GM18909 (cell line): ENCODE results near the gene AKAP8.
A peak's percentile ranks its signal among the peaks of the same experiment; 100 is the strongest.
"Not testable (repeated sequence)": the region's sequence is repeated elsewhere in the genome, so short reads cannot be mapped to it uniquely, and the experiment has no call there.

Source experiments
- ATAC-seq: cut with Tn5 transposase; IDR thresholded peaks from one replicate; pipeline ENCODE4 v1.9.1; 2021; ENCODE audit warnings: mild to moderate bottlenecking; ENCODE audit not compliant: unreplicated experiment, poor library complexity

Gene AKAP8

GRCh38 chr19:15404780-15405211 is 25.2 kb upstream of the AKAP8 start:
- ATAC-seq: no peak

- ATAC-seq: no peak
Measured at GRCh38 chr19:15404097-15404779, 24.7 kb upstream of the AKAP8 start.

DNA sequence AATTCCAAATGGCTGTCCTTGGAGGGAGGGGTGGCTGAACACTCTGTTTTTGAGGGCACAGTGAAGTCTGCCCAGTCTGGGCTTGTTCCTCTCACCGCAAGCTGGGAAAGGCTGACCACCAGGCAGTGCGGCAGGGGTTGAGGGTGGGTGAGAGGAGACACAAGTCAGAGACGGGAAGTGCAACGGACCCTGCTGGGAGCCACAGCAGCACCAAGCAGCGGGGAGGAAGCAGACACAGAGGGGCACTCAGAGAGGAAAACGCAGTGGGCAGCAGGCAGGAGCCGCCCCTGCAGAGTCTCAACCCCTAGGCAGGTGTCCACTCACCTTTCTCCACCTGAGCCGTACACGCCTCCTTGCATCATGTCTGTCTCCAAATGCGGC is 23.6 kb upstream of the AKAP8 start:
- ATAC-seq: no peak

DNA sequence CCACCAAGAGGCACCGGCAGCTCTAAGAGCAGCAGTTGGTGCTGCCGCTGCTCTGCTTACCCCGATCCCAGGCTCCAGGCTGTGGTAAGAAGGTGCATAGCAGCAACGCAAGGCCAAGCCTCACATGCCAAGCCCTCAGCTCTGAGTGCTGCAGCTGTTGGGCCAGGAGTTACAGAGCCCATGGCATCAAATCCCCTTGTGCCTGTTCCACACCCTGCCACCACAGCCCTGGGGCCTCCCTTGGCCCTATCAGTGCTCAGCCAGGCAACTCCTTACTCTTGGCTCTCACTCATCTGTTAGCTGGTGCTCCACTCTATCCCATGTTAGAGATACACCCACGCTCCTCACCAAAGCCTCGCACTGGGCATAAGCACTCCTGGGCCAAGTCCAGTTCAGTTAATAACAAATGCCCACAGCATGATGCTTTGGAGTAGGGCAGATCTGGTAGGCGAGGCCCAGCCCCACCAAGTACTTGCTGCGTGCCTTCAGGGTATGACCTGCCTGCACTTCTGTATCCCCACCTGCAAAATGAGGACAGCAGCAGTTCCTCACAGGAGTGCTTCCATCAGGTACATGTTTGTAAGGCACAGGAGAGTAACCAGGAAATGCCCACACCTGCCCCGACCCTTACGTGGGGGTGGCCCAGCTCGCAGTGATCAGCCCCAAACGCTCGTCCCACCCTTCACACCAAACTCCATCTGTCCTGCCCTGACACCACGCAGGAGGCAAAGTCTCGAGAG is 23.0 kb upstream of the AKAP8 start:
- ATAC-seq: no peak

- no peak for ATAC-seq
Measured at GRCh38 chr19:15401397-15401710, 21.8 kb upstream of the AKAP8 start.

- no peak for ATAC-seq
Measured at GRCh38 chr19:15400521-15401396, 21.2 kb upstream of the AKAP8 start.

DNA sequence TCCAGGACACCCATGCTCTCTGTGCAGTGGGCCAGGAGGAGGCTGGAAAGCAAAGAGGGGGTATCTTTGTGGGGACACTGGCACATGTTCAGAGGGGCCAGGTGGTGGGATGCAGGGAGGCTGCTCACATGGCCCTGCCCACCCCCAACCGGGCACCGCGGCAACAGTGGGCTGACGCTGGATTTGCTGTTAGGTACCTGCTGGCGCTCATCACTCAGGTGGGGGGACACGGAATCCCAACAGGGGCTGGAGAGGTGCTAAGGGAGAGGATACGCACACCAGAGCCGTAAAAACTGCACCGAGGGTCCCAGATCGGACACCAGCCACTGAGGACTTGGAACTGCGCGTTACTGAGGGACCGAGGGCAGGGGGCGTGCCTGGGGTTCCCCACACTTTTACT is 20.0 kb upstream of the AKAP8 start:
- ATAC-seq: no peak

GRCh38 chr19:15399234-15399515 is 19.6 kb upstream of the AKAP8 start:
- ATAC-seq: no peak

- no peak for ATAC-seq
Measured at GRCh38 chr19:15398501-15399233, 19.1 kb upstream of the AKAP8 start.

DNA sequence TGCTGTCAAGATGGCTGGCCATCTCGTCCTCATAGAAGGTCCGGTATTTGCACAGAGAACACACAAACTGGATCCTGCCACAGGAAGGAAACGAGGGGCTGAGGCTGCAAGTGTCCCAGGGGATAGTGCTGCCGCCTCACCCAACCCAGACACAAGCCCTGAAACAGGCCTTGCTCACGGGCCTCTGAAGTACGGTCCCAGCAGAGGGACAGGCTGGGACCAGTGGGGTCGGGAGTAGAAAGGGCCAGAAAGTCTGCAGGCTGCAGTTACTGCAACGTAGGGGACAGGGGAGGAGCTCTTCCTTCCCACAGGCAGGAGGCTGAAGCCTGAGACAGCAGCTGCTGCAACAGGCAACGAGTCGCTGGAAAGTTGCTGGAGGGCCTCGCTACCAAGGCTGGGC is 18.2 kb upstream of the AKAP8 start:
- no peak for ATAC-seq

DNA sequence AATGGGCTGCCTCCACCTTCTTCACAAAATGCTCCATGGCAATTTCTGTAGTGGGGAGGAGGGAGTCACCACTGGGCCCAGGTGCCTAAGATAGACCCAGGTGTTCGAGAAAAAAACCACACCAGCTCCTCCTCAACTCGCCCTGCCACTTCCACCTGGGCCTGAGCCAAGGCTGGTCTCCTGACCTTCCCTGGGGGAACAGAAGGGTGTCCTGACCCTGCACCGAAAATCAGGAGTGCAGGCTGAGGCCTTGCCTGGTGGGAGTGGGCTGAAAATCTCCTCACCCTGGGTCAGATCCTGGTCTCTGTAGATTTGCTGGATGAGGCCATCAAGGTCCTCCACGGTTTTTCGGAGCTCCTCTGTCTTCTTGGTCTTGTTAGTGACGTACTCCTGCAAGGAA is 17.6 kb upstream of the AKAP8 start:
- ATAC-seq: no peak

DNA sequence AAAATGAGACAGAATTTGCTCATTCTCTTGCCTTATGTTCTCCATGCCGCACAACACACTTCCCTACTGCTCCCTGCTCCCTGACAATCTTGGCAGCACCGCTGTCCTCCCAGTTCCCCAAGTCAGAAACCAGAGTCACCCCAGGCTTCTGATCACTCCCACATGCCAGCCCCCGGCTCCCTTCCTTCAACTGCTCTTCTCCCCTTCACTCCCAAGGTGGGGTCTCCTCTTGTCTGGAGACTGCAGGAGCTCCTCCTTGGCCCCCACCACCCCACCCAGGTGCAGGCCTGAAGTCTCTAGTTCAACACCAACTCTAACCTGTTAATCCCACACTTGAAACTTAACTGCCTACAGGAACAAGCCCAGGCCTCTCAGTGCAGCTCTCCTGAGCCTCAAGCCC is 16.8 kb upstream of the AKAP8 start:
- no peak for ATAC-seq

GRCh38 chr19:15395251-15395650 is 15.7 kb upstream of the AKAP8 start:
- ATAC-seq: not testable (repeated sequence)

GRCh38 chr19:15394426-15394825 is 14.8 kb upstream of the AKAP8 start:
- no peak for ATAC-seq

DNA sequence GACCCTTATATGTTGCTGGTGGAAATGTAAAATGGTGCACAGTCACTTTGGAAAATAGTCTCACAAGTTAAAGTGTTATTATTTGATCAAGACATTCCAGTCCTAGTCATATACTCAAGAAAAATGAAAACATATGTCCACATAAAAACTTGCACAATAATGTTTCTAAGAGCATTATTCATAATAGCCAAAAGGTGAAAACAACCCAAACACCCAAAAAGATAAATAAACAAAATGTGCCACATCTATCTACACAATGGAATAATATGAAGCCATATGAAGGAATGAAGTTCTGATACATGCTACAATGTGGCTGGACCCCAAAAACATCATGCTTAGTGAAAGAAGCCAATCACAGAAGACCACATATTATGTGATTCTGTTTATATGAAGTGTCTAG is 14.4 kb upstream of the AKAP8 start:
- no peak for ATAC-seq

DNA sequence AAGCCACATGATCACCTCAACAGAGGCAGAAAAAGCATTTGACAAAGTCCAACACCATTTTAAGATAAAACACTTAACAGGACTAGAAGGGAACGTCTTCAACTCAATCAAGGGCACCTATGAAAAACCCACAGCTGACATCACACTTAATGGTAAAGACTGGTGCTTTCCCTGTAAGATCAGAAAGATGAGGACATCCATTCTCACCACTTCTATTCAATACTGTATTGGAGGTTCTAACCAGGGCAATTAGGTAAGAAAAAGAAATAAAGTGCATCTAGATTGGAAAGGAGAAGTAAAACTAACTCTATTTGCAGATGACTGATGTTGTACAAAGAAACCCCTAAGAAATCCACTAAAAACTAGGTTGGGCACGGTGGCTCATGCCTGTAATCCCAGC is 11.2 kb upstream of the AKAP8 start:
- ATAC-seq: no peak

DNA sequence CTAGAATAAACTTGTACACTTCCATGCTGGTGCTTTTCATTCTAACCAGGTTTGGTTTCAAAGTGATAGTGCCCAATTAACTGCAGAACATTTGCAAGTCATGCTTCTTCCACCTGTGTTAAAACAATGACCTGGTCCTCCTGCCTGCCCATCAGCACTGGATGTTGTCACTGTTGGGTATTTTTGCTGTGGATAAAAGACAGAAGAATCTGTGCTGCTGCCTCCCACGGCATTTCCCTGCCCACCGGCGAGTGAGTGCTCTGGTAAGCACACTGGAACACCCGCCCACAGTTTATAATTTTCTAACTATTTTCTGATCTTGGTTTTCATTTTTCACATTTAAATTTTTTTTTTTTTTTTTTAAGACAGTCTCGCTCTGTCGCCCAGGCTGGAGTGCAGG is 2.3 kb upstream of the AKAP8 start:
- ATAC-seq: no peak

GRCh38 chr19:15381429-15381828 is 1.8 kb upstream of the AKAP8 start:
- no peak for ATAC-seq

GRCh38 chr19:15379999-15380647 is 536 bp upstream of the AKAP8 start:
- ATAC-seq: peak; percentile 31

DNA sequence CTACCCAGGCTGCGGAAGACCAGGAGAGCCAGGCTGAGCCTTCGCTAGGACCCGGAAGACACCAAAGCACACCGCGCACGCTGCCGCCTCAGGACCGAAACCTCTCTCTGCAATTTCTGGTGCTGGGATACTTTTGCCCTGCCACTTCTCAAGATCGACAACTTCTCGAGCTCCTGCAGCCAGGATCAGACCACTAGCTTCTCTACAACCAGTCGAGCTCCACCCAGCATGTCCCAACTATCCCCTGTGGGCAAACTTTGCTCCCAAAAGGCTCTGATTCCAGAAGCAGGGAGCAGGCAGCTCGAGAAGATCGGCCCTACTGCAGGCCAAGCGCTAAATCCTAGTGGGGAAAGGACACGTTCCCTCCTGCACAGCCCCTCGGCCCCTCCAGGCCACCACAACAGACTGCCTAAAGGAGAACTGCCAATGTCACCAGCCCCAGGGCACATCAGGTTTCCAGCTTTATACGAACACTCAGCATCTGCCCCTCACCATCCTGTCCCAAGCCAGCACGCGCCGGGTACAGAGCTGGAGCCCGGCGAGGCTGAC is 979 bp downstream of the AKAP8 start:
- no peak for ATAC-seq
